ENCODE measurements around the gene HBEGF. TPM values are rescaled to one million over a fixed set of nuclear protein-coding genes. Genes with fewer than 3 reads are reported as not detected.

Gene HBEGF
- total and polyA plus RNA-seq, 2 experiments from 2014 or later = 3.7 to 4.9 TPM

DNA sequence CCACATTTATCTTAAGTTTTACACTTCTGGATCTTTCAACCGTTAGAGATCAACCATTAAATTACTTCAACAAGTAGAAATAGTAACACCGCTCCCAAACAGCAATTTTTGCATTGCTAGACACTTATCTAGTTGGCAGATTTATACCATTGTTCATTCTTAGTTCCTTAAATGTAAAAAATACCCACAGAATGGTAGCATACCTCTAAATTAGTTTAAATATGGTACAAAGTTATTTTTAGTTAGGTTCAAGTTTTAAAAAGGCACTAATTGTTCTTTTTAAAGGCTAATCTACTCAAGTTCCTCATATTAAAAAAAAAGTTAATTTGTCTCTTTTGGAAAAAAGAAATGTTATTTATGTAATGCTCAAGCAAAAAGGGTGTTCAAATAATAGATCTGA lies 51.6 kb downstream of the HBEGF start:
- TF ChIP-seq, protein P1, sequence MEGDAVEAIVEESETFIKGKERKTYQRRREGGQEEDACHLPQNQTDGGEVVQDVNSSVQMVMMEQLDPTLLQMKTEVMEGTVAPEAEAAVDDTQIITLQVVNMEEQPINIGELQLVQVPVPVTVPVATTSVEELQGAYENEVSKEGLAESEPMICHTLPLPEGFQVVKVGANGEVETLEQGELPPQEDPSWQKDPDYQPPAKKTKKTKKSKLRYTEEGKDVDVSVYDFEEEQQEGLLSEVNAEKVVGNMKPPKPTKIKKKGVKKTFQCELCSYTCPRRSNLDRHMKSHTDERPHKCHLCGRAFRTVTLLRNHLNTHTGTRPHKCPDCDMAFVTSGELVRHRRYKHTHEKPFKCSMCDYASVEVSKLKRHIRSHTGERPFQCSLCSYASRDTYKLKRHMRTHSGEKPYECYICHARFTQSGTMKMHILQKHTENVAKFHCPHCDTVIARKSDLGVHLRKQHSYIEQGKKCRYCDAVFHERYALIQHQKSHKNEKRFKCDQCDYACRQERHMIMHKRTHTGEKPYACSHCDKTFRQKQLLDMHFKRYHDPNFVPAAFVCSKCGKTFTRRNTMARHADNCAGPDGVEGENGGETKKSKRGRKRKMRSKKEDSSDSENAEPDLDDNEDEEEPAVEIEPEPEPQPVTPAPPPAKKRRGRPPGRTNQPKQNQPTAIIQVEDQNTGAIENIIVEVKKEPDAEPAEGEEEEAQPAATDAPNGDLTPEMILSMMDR (IDR thresholded peaks at IDR 0.05; ENCODE audit: low read depth, low read length) = no peak
- no peaks in the 10 kb centered on the region for H3K27me3 ChIP-seq
- no peak for DNase-seq (ENCODE audit: low read depth in 1 of 2, low spot score in 1 of 2)
- no peak overlapping the region for H3K4me3 ChIP-seq
- no peaks in the 10 kb centered on the region for H3K9me3 ChIP-seq (ENCODE audit: low read depth)
- peaks cover 48% of the 10 kb centered on the region for H3K4me1 ChIP-seq (ENCODE audit: low read depth)
- peaks cover 3% of the 10 kb centered on the region for H3K36me3 ChIP-seq
- H3K27ac ChIP-seq = no peak overlapping the region

DNA sequence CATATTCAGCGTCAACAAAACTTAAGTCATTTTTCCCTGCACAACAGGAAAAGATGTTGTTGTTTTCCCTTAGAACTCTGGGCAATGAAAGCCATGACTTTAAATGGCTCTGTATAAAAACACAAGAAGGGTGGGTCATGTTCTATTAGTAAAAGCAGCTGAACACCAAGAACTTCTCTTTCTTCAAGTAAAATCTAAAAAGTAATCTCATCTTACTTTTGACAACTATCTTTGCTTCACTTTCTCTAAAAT lies 52.6 kb downstream of the HBEGF start:
- H3K4me3 ChIP-seq = no peak overlapping the region
- DNase-seq (ENCODE audit: low read depth in 1 of 2, low spot score in 1 of 2) = no peak
- no peaks in the 10 kb centered on the region for H3K27me3 ChIP-seq
- no peaks in the 10 kb centered on the region for H3K36me3 ChIP-seq
- H3K27ac ChIP-seq = no peak overlapping the region
- TF ChIP-seq, protein P1 (IDR thresholded peaks at IDR 0.05; ENCODE audit: low read depth, low read length) = no peak
- H3K4me1 ChIP-seq (ENCODE audit: low read depth) = peaks cover 46% of the 10 kb centered on the region
- no peaks in the 10 kb centered on the region for H3K9me3 ChIP-seq (ENCODE audit: low read depth)

DNA sequence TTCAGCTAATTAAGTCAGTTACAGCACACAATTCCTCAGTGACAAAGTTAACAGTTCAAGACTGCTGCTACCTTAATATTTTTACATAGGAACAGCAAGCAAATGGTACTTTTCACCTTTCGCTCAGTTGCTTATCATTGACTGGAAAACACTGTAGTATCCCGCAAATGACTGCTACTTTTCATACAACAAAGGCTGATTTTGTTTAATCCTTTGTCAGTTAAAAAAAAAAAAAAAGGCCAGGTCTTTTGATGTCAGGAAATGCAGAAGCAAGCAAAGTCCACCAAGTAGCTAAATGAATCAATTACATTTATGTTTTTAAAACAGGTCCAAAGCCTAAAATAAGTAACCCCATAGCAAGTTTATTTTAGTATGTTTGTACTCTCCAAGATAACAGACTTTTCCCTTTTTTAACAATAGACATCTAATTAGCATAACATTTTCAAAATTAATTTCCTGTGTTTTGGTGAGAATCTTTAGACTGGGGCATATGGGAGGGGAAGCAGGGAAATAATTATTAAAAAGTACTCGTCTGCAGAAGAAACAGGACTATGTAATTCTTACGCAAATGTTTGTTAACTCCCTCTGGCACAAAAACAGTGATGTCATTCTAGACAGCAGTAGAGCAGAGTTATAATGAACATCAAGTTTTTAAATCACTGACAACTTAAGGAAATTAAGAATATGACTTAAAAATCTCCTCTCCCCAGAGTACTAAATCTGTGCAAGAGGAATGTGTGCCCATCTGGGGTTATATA lies 53.1 kb downstream of the HBEGF start:
- DNase-seq (ENCODE audit: low read depth in 1 of 2, low spot score in 1 of 2) = peak in 1 of 2 donors; percentile 59
- H3K9me3 ChIP-seq (ENCODE audit: low read depth) = no peaks in the 10 kb centered on the region
- no peak overlapping the region for H3K4me3 ChIP-seq
- no peaks in the 10 kb centered on the region for H3K27me3 ChIP-seq
- TF ChIP-seq, protein P1 (IDR thresholded peaks at IDR 0.05; ENCODE audit: low read depth, low read length) = no peak
- peak overlapping the region; percentile 66 for H3K27ac ChIP-seq
- peaks cover 41% of the 10 kb centered on the region for H3K4me1 ChIP-seq (ENCODE audit: low read depth)
- H3K36me3 ChIP-seq = no peaks in the 10 kb centered on the region

DNA sequence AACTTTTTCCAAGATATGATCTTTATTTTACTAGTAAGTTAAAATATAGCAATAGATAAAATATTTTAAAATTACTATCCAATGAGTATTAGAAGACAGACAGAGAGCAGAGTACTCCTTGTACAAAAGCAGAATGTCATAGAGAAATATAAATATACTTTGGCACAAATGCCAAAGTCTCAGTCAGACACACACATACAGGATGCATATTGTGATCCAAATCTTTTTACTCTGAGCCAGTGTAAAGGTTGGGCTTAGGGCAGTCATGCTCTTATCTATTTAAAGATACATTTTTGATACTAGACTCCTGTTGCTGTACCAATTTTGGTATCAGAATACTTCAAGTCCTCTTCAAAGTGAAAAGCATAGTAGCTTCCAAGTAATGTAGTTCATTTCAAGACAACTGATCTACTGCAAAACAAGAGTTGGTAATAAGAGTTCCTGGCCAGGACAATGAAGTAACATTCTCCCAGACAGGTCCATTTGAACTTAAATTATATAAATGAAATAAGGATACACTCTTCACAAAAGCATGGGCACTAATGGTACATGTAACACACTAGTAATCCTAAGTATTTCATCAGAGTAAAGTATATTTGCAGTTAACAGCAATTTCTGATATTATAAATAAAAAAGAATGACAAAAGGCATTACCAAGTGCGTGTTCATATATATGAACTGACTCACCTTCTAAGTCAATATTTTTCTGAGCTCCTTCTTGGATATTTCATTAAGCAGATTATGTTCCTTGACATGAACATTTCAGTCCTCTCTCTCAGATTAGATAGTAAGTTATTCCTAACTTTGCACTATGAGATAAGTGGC lies 54.0 kb downstream of the HBEGF start:
- no peaks in the 10 kb centered on the region for H3K36me3 ChIP-seq
- peak overlapping the region; percentile 66 for H3K27ac ChIP-seq
- no peak for DNase-seq (ENCODE audit: low read depth in 1 of 2, low spot score in 1 of 2)
- TF ChIP-seq, protein P1 (IDR thresholded peaks at IDR 0.05; ENCODE audit: low read depth, low read length) = no peak
- peaks cover 35% of the 10 kb centered on the region for H3K4me1 ChIP-seq (ENCODE audit: low read depth)
- H3K4me3 ChIP-seq = no peak overlapping the region
- H3K9me3 ChIP-seq (ENCODE audit: low read depth) = no peaks in the 10 kb centered on the region
- no peaks in the 10 kb centered on the region for H3K27me3 ChIP-seq

DNA sequence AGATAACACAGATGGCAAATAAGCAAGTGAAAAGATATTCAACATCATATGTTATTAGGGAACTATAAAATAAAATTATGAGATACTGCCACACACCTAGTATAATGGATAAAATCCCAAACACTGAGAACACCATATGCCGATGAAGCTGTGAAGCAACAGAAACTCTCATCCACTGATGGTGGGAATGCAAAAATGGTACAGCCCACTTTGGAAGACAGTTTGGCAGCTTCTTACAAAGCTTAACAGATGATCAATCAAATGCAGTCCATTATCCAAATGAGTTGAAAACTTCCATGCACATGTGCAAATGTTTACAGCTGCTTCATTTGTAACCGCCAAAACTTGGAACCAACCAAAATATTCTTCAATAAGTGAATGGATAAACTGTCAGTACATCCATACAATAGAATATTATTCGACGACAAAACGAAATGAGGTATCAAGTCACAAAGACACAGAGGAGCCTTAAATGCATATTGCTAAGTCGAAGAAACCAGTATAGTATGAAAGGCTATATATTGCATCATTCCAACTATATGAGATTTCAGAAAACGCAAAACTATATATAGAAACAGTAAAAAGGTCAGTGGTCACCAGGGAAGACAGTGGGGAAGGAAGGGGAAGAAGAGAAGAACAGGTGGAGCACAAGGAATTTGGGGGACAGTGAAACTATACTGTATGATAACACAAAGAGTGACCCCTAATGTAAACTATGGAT lies 58.4 kb downstream of the HBEGF start:
- TF ChIP-seq, protein P1 (IDR thresholded peaks at IDR 0.05; ENCODE audit: low read depth, low read length) = no peak
- no peak overlapping the region for H3K27ac ChIP-seq
- H3K36me3 ChIP-seq = no peaks in the 10 kb centered on the region
- no peak overlapping the region for H3K4me3 ChIP-seq
- H3K27me3 ChIP-seq = no peaks in the 10 kb centered on the region
- H3K4me1 ChIP-seq (ENCODE audit: low read depth) = peaks cover 9% of the 10 kb centered on the region
- H3K9me3 ChIP-seq (ENCODE audit: low read depth) = no peaks in the 10 kb centered on the region
- DNase-seq (ENCODE audit: low read depth in 1 of 2, low spot score in 1 of 2) = no peak
